DND-41 (cell line): ENCODE data around the gene HS2ST1.
"Not testable (repeated sequence)": the region's sequence is repeated elsewhere in the genome, so short reads cannot be mapped to it uniquely, and the experiment has no call there.

Source experiments
- ATAC-seq: fragments of 200-7000 bp; cut with Tn5 transposase; 3 replicates; pipeline ENCODE4 v1.9.1; 2021; ENCODE audit warnings: low read depth; ENCODE audit not compliant: insufficient read depth
- DNase-seq: peaks from one replicate; pipeline ENCODE4 v3.0.0-alpha.2; 2020
- H2AFZ ChIP-seq: 2 replicates; pipeline ENCODE4 v1.6.0; 2012; ENCODE audit warnings: low read depth, low read length
- H3K27ac ChIP-seq: 2 replicates; pipeline ENCODE4 v1.5.1; 2012; ENCODE audit warnings: low read length, inconsistent platforms
- H3K27me3 ChIP-seq: fragments of 200-600 bp; sonication (generic); 2 replicates; pipeline ENCODE4 v1.6.0; 2012; ENCODE audit warnings: low read length, mild to moderate bottlenecking, inconsistent platforms; ENCODE audit not compliant: insufficient read depth, poor library complexity
- H3K36me3 ChIP-seq: 2 replicates; pipeline ENCODE4 v1.5.1; 2012; ENCODE audit warnings: low read length, inconsistent platforms; ENCODE audit not compliant: insufficient read depth
- H3K4me1 ChIP-seq: 2 replicates; pipeline ENCODE4 v1.5.1; 2012; ENCODE audit warnings: mild to moderate bottlenecking, low read length; ENCODE audit not compliant: insufficient read depth
- H3K4me2 ChIP-seq: 2 replicates; pipeline ENCODE4 v1.6.0; 2012; ENCODE audit warnings: mild to moderate bottlenecking, moderate library complexity, low read length, inconsistent platforms; ENCODE audit not compliant: insufficient read depth
- H3K4me3 ChIP-seq, 2 experiments: fragments of 200-600 bp in 1 of 2; shearing (Covaris generic) in 1 of 2; 2 replicates each; pipeline ENCODE4 v1.5.1; 2012 to 2016; ENCODE audit warnings: inconsistent platforms in 2 of 2, low read length in 2 of 2, mild to moderate bottlenecking in 2 of 2, low read depth in 1 of 2, moderate library complexity in 1 of 2
- H3K79me2 ChIP-seq: 2 replicates; pipeline ENCODE4 v1.6.0; 2012; ENCODE audit warnings: low read length, inconsistent platforms; ENCODE audit not compliant: insufficient read depth
- H3K9ac ChIP-seq: 2 replicates; pipeline ENCODE4 v1.6.0; 2012; ENCODE audit warnings: low read depth, mild to moderate bottlenecking, inconsistent platforms, low read length, moderate library complexity
- H3K9me3 ChIP-seq: 2 replicates; pipeline ENCODE4 v1.5.1; 2012; ENCODE audit warnings: low read length, moderate library complexity, mild to moderate bottlenecking, inconsistent platforms; ENCODE audit not compliant: insufficient read depth, severe bottlenecking
- H4K20me1 ChIP-seq: 2 replicates; pipeline ENCODE4 v1.6.0; 2012; ENCODE audit warnings: low read length; ENCODE audit not compliant: insufficient read depth
- CTCF ChIP-seq: IDR thresholded peaks from 2 replicates; pipeline ENCODE4 v1.5.1; 2012; ENCODE audit warnings: borderline replicate concordance, low read length, moderate library complexity, mild to moderate bottlenecking; ENCODE audit not compliant: poor library complexity, severe bottlenecking; ENCODE audit errors: extremely low read depth
- EZH2 ChIP-seq: IDR thresholded peaks from 3 replicates; pipeline ENCODE4 v1.6.1; 2012; ENCODE audit warnings: borderline replicate concordance, low read depth, mild to moderate bottlenecking, moderate library complexity, low read length, inconsistent platforms; ENCODE audit not compliant: severe bottlenecking

The HS2ST1 gene

GRCh38 chr1:86975993-86976550 lies 61.6 kb downstream of the HS2ST1 start:
- no peaks in the 10 kb centered on the region for H3K4me1 ChIP-seq
- H3K36me3 ChIP-seq: no peaks in the 10 kb centered on the region
- H3K27me3 ChIP-seq: no peaks in the 10 kb centered on the region
- no peak for TF ChIP-seq CTCF
- H3K9me3 ChIP-seq: no peaks in the 10 kb centered on the region
- no peak overlapping the region for H3K4me3 ChIP-seq
- H2AFZ ChIP-seq: no peak overlapping the region
- peaks cover 8% of the 10 kb centered on the region; the same call in 1 of the 2 replicates for H4K20me1 ChIP-seq
- no peak overlapping the region for H3K4me2 ChIP-seq
- ATAC-seq: no peak
- no peak for DNase-seq
- no peak overlapping the region for H3K9ac ChIP-seq
- no peak overlapping the region for H3K27ac ChIP-seq
- peaks cover 9% of the 10 kb centered on the region for H3K79me2 ChIP-seq

- Histone ChIP-seq H3K79me2 (peaks cover 12% of the 10 kb centered on the region), H4K20me1 (peaks cover 8% of the 10 kb centered on the region; the same call in 1 of the 2 replicates), H3K4me3 (no peak overlapping the region), H3K4me1 (no peaks in the 10 kb centered on the region), H3K27ac (no peak overlapping the region), H3K36me3 (no peaks in the 10 kb centered on the region), H2AFZ (no peak overlapping the region), H3K9ac (no peak overlapping the region), H3K4me2 (no peak overlapping the region), H3K9me3 (no peaks in the 10 kb centered on the region), H3K27me3 (no peaks in the 10 kb centered on the region)
- DNase-seq (no peak), ATAC-seq (no peak)
- no peak for TF ChIP-seq CTCF
- no peak for TF ChIP-seq EZH2
These were observed 62.2 kb downstream of the HS2ST1 start for GRCh38 chr1:86976664-86977063.

GRCh38 chr1:86981482-86982213 lies 67.2 kb downstream of the HS2ST1 start:
- no peaks in the 10 kb centered on the region for H3K36me3 ChIP-seq
- no peaks in the 10 kb centered on the region for H3K9me3 ChIP-seq
- no peak for TF ChIP-seq EZH2
- TF ChIP-seq CTCF: no peak
- H3K4me1 ChIP-seq: no peaks in the 10 kb centered on the region
- peaks cover 18% of the 10 kb centered on the region for H3K79me2 ChIP-seq
- H2AFZ ChIP-seq: no peak overlapping the region
- ATAC-seq (no peak; the same call in 2 of the 3 replicates), DNase-seq (no peak)
- H3K9ac ChIP-seq: no peak overlapping the region
- no peak overlapping the region for H3K4me2 ChIP-seq
- no peak overlapping the region for H3K4me3 ChIP-seq
- no peaks in the 10 kb centered on the region for H3K27me3 ChIP-seq
- no peaks in the 10 kb centered on the region; the same call in 1 of the 2 replicates for H4K20me1 ChIP-seq
- no peak overlapping the region for H3K27ac ChIP-seq

GRCh38 chr1:86983677-86984076 lies 69.2 kb downstream of the HS2ST1 start:
- H2AFZ ChIP-seq, H3K27ac ChIP-seq, H3K27me3 ChIP-seq, ATAC-seq, H3K4me3 ChIP-seq, H4K20me1 ChIP-seq, H3K4me2 ChIP-seq, H3K9me3 ChIP-seq, H3K4me1 ChIP-seq, H3K9ac ChIP-seq, DNase-seq, H3K36me3 ChIP-seq: not testable (repeated sequence)
- H3K79me2 ChIP-seq: peaks cover 15% of the 10 kb centered on the region
